HG03378 (cell line): Measurements from ENCODE around the gene DZIP1.
"Not testable (repeated sequence)": the region's sequence is repeated elsewhere in the genome, so short reads cannot be mapped to it uniquely, and the experiment has no call there.

Experiments used
- ATAC-seq: cut with Tn5 transposase; IDR thresholded peaks from one replicate; pipeline ENCODE4 v1.9.1; 2021; ENCODE audit warnings: mild to moderate bottlenecking, moderate library complexity; ENCODE audit not compliant: unreplicated experiment

The DZIP1 gene, protein sequence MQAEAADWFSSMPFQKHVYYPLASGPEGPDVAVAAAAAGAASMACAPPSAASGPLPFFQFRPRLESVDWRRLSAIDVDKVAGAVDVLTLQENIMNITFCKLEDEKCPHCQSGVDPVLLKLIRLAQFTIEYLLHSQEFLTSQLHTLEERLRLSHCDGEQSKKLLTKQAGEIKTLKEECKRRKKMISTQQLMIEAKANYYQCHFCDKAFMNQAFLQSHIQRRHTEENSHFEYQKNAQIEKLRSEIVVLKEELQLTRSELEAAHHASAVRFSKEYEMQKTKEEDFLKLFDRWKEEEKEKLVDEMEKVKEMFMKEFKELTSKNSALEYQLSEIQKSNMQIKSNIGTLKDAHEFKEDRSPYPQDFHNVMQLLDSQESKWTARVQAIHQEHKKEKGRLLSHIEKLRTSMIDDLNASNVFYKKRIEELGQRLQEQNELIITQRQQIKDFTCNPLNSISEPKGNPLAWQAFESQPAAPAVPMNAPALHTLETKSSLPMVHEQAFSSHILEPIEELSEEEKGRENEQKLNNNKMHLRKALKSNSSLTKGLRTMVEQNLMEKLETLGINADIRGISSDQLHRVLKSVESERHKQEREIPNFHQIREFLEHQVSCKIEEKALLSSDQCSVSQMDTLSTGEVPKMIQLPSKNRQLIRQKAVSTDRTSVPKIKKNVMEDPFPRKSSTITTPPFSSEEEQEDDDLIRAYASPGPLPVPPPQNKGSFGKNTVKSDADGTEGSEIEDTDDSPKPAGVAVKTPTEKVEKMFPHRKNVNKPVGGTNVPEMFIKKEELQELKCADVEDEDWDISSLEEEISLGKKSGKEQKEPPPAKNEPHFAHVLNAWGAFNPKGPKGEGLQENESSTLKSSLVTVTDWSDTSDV

DNA sequence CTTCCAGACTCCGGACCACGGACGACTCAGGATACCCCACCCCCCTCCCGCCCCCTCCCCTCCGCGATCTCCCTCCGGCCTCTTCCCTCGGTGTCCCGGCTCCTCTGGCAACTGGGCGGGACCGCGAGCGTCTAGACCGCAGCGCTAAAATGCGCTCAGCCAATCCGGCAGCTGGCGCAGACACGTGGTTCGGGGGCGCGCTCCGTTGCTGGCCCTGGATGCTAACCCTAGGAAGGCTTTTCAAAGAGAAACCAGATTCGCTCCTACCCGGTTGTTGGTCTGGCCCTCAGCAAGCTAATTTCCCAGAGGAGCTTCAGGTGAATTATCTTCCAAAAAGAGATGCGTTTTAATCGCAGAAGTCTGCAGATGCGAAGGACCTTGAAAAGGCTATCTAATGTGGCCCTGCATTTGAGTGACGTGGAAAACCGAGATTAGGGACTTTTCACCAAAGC is at the start of gene DZIP1:
TSS of gene DZIP1 (minus strand) at position 106 of the 452 bp plus-strand sequence. CDS start 2,677 bp downstream, outside the sequence.
- ATAC-seq, result peak; percentile 68

GRCh38 chr13:95690986-95691385 is 46.5 kb upstream of the DZIP1 start:
- not testable (repeated sequence) for ATAC-seq

- ATAC-seq, result no peak
Measured at GRCh38 chr13:95689582-95689926, 45.0 kb upstream of the DZIP1 start.

DNA sequence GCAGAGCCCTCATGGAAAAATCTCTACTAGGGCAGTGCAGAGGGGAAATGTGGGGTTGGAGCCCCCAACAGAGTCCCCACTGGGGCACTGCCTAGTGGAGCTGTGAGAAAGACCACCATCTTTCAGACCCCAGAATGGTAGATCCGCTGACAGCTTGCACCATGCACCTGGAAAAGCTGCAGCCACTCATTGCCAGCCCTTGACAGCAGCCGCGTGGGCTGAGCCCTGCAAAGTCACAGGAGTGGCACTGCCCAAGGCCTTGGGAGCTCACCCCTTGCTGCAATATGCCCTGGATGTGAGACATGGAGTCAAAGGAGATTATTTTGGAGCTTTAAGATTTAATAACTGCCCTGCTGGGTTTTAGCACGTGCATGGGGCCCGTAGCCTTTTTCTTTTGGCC is 40.5 kb upstream of the DZIP1 start:
- not testable (repeated sequence) for ATAC-seq

DNA sequence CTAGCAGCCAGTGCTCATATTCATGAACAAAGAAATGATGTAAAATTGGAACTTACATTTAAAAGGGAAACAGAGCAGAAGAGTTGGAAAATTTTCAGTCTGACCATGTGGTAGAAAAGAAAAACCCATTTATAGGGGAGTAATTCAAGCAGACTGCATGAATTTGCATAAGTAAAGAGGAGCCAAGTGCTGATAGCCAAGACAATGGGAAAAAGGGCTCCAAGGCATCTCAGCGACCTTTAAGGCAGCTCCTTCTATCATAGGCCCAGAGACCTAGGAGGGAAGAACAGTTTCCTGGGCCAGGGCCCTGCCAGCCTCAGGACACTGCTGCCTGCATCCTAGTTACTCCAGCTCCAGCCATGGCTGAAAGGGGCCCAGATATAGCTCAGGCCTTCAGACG is 39.9 kb upstream of the DZIP1 start:
- no peak for ATAC-seq

- no peak for ATAC-seq
Measured at GRCh38 chr13:95679722-95680121, 35.2 kb upstream of the DZIP1 start.

DNA sequence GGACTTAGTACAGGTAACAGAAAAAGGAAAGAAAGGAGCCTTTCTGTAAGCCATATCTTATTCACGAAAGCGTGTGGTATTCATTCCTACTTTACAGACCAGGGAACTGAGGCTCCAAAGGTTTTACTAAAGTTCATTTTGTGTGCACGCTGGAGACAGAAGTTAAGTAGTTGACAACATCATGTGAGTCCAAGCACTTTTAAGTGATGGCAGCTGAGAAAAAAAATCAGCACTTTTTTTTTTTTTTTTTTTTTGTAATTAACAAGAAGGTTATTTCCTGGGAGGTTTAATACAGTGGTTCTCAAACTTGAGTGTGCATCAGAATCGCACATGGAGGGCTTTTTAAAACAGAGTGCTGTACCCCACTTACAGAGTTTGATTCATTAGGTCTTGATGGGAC is 34.5 kb upstream of the DZIP1 start:
- no peak for ATAC-seq

GRCh38 chr13:95677564-95678266 is 33.2 kb upstream of the DZIP1 start:
- ATAC-seq, result no peak

- ATAC-seq, result peak; percentile 95
Measured at GRCh38 chr13:95676762-95677563, 32.5 kb upstream of the DZIP1 start, which contains the start of gene DNAJC3. Gene DNAJC3, plus strand, starts transcription at chr13:95677139. Its CDS starts 117 bp downstream, at chr13:95677256.

DNA sequence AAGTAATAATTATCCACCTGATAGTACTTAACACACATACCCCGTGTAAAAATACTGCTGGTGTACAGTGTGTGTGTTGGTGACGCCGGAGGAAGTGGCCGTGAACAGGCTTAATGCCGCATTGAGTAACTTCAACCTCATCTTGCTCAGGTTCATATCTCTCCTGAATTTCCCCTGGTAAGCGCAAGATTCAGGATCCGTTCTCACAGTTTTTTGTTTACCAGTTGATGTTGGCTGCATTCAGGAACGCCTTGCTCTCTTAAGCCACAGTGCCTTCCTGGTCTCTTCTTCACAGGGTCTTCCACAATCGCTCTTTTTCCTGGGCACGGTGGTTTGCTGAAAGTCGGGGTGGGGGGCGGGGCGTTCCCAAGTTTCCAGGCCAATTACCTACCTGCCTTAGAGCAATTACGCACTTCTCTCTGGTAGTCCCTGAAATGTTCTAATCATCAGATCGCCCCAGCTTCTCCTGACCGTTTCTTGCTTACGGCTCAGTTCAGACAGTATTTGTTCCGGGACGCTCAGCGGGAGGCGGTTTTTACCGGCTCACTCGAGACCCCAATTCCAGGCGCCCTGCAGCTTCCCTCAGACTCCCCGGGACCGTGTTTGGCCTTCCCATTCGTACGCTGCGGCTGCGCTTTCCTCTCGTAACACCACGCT is 31.7 kb upstream of the DZIP1 start:
- ATAC-seq, result no peak

DNA sequence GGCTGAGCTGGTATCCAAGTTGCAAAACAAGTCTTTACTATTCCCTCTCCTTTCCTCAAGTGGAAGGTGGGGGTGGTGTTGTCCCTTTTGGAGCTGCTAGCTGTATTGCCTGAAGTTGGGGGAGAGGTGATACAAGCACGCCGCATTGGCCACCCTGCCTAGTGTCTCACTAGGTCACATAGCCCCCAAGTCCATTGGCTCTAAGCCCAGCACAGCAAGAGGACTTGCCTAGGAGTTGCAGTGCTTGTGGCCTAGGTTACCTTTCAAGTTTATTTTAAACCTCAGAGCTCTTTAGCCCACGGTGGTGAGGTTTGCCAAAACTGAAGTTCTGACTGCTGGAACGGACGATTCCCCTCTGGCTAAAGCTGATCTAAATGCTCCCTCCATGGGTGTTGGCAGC is 27.1 kb upstream of the DZIP1 start:
- ATAC-seq, result no peak

DNA sequence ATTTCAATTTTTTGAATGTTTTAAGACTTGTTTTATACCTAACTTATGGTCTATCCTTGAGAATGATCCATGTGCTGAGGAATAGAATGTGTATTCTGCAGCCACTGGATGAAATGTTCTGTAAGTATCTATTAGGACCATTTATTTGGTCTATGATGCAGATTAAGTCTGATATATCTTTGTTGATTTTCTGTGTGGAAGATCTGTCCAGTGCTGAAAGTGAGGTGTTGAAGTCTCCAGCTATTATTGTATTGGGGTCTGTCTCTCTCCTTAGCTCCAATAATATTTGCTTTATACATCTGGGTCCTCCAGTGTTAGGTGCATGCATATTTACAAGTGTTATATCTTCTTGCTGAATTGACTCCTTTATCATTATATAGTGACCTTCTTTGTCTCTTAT is 22.7 kb upstream of the DZIP1 start:
- not testable (repeated sequence) for ATAC-seq

GRCh38 chr13:95660981-95661581 is 16.6 kb upstream of the DZIP1 start:
- no peak for ATAC-seq

GRCh38 chr13:95659500-95659899 is 15.0 kb upstream of the DZIP1 start:
- no peak for ATAC-seq

DNA sequence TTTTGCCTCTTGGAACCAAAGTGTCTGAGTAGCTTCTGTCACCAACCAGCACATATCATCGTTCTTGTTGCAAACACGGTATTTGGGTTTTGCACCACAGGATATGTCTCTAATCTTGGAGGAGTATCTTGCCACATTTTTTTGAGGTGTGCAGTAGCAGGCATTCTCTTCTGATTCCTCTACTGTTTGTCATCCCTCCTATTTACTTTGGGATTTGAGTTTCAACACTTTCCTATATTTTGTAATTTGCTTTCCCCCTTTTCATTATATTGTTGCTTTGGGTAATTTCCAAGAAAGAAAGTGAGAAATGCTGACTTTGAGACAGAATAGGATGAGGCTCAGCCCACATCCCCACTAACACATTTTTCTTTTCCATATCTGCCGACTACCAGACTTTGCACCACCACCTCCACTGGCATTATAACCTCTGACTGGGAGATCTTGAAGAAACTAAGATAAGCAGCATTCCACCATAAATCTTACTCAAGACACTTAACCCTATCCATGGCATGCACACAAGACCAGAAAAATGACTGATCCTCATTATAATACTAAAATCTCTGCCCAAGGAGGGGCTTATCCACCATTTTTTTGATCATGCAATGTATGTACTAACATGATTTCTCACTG is 12.0 kb upstream of the DZIP1 start:
- no peak for ATAC-seq

GRCh38 chr13:95652821-95653220 is 8.3 kb upstream of the DZIP1 start:
- ATAC-seq, result no peak

GRCh38 chr13:95652244-95652764 is 7.8 kb upstream of the DZIP1 start:
- no peak for ATAC-seq

DNA sequence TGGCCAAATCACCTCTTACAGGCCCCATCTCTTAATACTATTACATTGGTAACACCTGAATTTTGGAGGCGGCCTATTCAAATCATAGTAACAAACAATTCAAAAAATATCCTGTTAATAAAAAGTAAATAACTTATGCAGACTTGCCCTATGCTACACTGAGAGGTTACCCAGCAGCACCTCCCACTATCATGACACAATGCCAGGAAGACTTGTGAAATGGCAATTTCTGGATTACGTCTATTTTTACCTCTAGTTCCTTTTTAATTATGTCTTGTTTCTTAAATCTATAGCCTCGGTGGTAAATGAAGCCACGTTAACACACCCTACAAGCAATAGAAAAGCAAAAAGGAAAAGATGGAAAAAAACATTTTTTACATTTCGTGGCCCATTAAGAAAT is 6.2 kb upstream of the DZIP1 start:
- no peak for ATAC-seq

GRCh38 chr13:95647321-95647720 is 2.8 kb upstream of the DZIP1 start:
- no peak for ATAC-seq
